Thyroid gland (tissue), 4 donors: Measurements from ENCODE around the gene NR4A3.

Experiments
- CTCF ChIP-seq, 6 experiments: fragments of 200-600 bp in 3 of 6; fragments of 450-650 bp in 3 of 6; sonication (generic) in 3 of 6; IDR thresholded peaks; one replicate each; pipeline ENCODE4 v1.5.1; 2016 to 2019; ENCODE audit warnings: antibody characterized with exemption in 6 of 6, mild to moderate bottlenecking in 2 of 6, inconsistent platforms in 1 of 6, moderate library complexity in 1 of 6
- POLR2A ChIP-seq, 2 donors: fragments of 450-650 bp; IDR thresholded peaks; one replicate each; pipeline ENCODE4 v1.6.1; 2017; ENCODE audit warnings: antibody characterized with exemption in 2 of 2, mild to moderate bottlenecking in 2 of 2, moderate library complexity in 1 of 2

- no peak for TF ChIP-seq CTCF (IDR thresholded peaks at IDR 0.05)
- no peak for TF ChIP-seq POLR2A (IDR thresholded peaks at IDR 0.05)
Observed at GRCh38 chr9:99868845-99869244, 47.2 kb downstream of the NR4A3 start.
